Head of caudate nucleus (tissue), 42 donors: ENCODE results near the gene IL1R2.

Source experiments
- DNase-seq, 42 donors: peaks; one replicate each; pipeline versions ENCODE4 v3.0.0 to v3.0.0-alpha.2; 2020 to 2021; ENCODE audit warnings: mixed read lengths in 7 of 42
- intact Hi-C: fragments of 100-400 bp; cut with DNase I; formaldehyde crosslinking; loops from one replicate; pipeline ENCODE4 v1.15.0; 2022

Gene IL1R2

DNA sequence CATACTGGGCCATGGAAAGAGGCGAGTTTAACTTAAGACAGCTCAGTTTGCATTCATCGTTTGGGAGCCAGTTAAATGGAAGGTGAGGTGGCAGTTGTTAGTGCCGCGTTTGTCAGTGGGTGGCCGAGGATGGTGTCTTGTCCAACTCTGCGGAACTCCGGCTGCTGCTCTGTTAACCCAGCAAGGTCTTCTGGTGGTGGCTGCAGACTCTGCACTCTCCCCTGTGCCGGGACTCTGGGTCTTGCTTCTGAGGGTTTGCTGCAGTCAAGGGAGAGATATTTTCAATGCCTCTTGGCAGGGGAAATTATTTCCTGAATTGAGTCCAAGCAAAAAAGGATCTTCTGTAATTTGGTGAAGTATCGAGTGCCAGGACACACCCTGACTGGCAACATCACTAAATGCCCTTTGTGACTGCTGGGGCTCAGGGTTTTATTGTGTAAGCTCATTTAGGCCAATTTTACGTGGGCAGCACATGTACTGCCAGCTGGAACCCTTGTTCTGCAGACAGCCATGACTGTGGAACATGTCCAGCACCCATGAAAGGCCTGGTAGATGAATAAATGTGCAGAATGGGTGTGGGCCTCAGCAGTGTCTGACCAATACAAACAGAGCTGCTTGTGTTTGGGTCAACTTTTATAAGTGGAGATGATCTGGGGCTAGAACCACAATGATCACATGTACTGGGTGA lies 58.1 kb downstream of the IL1R2 start:
- peak in 15 of 42 donors; percentile 9 to 62 (median 31) for DNase-seq
- intact Hi-C loops = no loop called here

DNA sequence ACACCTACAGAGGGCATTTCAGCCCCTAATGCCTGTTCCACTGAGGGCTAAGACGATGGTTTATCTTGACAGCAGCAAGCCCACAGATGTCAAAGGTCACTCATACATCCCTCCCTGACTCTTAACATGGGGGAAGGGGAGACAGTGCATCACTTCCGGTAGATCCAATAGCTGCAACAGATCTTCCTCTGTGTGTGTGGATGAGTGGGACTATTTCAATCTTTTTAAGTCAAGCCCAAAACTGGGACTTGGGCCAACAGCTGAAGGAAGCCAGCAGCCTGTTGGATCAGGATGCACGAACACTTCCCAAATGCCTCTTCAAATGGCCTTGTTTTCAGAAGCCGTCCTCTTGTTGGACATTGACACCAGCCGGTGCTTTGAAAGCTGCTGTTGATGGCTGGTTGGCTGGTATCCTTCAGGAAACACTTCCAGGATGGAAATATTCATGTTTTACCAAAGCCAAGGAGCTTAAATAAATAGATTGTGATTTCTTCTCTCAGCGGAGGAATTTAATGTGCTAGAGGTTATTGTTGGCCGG lies 59.2 kb downstream of the IL1R2 start:
- DNase-seq = peak in 33 of 42 donors; percentile 8 to 82 (median 48)
- intact Hi-C loops = no loop called here

DNA sequence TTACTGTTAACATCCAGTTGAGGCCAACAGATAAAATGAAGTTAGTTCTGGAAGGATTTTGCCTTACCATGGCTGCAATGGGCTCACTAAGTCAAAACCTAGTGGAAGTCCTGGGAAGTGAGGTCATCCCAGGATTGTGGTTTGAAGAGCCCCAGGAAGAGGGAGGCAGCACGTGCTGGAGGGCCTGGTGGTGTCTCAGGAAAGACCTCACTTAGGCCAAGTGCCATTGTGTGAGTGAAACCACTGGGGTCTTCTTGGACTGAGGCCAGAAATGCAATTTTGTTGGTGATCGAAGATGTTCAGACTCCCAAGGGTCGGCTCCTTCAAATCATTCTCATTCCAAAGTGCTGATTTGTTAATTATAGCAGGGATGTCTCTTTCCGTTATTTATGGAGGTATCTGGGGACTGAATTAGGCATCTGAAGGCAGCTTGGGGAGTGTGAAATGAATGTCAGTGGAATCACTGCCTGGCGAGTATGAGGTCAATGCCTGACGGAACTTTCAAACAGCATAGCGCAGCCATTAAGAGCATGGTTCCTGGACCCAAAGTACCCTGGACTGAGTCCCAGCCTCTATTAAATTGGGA lies 60.0 kb downstream of the IL1R2 start:
- intact Hi-C loops = no loop called here
- no peak for DNase-seq

DNA sequence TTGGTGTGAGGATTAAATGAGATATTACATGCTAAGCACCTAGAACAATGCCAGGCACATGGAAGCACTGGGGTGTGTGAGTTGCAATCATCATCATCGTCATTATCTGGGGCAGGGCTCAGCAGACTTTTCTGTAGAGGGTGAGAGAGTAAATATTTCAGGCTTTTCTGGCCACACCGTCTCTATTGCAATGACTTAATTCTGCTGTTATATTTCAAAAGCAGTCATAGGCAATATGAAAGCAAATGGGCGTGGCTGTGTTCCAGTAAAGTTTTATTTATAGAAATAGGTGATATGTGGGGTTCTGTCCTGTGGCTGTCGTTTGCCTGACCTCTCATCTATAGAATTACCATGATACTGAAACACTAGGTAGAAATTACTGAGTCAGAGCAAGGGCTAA lies 60.6 kb downstream of the IL1R2 start:
- intact Hi-C loops = no loop called here

DNA sequence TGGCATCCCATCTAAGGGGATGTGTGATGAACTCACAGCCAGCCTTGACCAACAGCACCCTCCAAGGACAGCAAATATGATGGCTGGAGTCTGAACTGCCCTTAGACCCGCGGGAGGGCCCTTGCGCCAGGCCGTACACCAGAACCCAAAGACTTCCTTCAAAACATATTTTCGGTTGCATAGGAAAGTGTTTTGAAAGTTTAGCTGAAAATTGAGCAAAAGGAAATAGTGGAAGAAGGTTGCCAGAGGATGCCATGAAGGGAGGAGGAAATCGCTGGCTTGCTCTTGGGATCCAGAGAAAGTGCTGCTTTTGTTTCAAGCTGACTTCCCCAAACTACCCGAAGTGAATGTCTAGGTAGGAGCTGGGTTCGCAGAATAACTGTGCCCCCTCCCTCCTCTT lies 61.3 kb downstream of the IL1R2 start:
- DNase-seq = peak in 1 of 42 donors; percentile 27
- intact Hi-C loops = no loop called here

More for the DNA sequence above, 60.6 kb downstream of the IL1R2 start:
- DNase-seq = no peak

DNA sequence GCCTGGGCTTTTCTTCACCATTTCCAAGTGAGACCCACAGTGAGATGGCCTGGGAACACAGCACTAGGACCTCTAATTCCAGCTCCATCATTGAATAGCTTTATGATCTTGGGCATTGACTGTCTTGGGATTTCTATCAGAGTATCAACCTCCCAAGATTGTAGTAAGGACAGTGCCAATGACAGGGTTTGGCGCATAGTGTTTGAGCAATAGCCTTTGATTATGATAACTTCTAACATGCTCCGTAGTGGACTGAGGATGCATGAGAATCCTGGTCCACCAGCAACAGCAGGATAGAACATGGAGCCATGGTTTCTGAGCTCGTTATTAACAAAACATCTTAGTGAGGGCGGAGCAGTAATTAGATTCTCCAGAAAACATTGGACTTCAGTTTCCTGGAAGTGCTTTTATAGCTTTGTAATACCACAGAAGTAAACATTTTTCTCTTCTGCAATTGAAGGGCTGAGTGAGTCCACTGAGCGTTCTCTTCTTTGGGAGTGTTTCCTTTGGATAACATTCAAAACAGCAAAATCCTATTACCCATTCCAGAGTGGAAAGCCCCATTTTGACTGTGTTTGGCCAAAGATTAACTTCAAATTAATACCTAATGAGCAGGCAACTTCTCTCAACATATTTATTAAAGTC lies 63.7 kb downstream of the IL1R2 start:
- intact Hi-C loops = no loop called here
- no peak for DNase-seq

DNA sequence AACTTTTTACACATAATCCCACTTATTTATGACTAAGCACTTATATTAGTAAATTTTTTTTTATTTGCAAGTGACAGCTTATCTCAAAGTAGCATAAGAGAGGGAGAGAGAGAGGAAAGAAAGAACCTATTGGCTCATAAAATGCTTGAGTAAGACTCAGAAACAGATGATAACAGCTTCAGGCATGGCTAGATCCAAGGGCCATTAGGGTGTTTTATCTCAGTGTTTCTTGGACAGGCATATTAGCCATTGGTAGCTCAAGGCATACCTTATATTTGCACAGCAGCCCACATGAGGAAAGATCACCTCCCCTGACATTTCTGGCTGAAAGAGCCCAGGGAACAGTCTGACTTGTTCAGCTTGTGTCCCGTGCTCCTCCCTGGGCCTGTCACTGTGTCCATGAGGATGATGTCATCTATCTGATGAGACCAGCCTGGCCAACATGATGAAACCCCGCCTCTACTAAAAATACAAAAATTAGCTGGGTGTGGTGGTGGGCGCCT lies 64.4 kb downstream of the IL1R2 start:
- intact Hi-C loops = no loop called here
- DNase-seq = no peak

DNA sequence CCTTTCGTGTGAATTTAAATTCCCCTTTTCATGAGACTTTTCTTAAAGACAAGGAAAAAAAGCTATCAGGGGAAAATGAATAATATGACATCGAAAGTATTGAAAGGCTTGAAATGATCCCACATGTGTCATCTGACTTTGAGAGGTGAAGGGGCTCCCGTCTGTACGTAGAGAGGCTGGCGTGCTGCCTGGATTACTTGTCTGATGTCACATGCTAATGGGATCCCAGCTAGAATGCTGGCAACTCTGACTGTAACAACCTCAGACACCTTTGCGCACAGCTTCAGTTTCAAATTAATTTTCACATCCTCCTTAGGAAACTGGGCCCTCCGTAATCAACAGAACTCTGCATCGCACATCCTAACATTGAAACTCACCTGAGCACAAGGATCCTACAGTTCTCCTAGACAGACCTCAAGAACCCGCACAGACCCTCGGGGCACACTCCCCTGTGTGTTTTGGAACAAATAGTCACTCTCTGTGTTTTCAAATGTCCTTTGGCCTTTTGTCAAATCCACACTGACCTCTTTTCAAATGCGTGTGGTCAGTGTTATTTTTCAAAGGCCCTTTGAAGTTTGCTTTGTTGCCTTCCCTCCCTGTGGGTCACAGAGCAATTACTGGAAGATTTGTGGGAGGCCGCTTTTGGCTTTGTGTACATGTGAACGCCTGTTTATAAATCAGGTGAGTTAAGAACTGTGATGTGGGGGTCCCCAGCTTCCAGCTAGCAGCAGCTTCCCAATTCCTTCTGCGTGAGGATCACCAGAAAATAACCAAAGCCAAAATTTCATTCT lies 65.9 kb downstream of the IL1R2 start:
- DNase-seq = peak in 1 of 42 donors; percentile 41
- intact Hi-C loops = no loop called here

DNA sequence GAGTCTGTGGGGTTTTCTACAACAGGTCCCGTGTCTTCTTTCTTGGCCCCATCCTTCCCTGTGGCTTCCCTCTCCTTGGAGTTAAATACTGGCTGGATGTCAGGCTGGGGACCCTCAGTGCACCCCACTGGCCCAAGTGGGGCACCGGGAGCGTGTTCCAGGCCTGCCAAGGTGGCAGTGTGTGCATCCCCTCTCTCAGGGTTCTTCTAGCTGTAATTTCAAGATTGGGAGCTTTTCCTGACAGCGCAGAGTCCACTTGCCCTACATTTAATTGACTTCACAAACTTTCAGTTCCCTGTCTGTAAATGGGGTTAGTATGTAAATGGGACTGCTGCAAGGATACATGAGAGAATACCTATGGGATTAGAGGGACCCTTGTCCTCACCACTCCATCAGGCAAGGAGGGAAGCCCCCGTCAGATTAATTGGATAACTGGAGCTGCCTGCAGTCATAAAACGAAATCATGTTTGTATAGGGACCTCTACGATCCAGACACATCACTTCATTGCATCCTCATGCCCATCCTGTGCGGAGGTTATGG lies 66.6 kb downstream of the IL1R2 start:
- intact Hi-C loops = no loop called here

DNA sequence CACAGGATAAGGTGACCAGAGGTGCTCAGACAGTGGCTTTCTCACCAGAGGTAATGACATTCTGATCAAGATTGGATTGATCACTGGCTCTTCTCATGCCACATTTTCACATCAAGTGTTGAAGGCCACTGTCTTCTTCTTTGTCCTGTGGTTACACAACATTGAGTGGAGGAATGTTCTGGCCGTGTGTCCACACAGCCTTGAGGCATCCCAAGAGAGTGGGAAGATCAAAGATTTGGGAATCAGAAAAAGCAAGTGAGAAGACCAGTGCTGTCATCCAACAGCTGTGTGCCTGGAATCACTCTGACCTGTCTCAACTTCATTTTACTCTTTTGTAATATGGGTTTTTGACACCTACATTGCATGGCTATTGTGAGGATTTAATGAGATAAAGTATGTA lies 67.4 kb downstream of the IL1R2 start:
- DNase-seq = peak in 1 of 42 donors; percentile 18

More for the DNA sequence above, 66.6 kb downstream of the IL1R2 start:
- peak in 1 of 42 donors; percentile 4 for DNase-seq

DNA sequence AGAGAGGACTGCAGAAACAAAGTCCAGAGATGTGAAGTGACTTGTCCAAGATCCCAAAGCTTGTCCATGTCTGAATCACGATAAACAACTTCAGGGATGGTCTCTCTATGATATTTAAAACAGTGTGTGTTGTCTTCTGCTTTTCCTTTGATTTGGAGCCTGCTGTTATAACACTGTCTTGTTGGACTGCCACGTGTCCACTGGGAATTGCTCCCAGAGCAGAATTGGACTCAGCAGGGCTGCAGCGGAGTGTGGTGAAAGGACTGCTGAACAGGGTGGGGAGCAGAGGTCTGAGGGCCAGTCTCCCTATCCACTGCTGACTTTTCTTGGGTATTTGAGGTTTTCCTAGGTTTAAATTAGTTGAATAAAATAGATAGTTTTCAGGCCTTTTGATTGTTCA lies 68.3 kb downstream of the IL1R2 start:
- intact Hi-C loops = no loop called here
- DNase-seq = peak in 14 of 42 donors; percentile 13 to 61 (median 32)

More for the DNA sequence above, 67.4 kb downstream of the IL1R2 start:
- intact Hi-C loops = no loop called here

DNA sequence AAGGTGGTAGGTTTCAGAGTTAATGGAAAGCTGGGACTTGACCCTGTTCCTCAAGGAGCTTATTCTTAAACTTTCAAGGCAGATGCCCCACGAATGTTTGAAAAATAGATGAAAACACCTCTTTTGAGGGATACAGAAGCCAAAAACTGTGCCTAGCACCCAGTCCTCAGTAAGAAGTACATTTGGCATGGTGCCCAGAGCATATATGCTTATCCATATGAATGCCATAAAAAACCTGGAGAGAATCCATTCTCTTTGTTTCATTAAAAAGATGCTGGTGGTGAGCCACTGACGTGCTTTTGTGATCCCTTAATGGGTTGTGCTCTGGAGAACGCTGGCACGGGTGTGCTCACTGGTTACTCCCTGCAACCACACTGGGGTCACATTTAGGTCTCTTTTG lies 69.0 kb downstream of the IL1R2 start:
- DNase-seq = no peak
- intact Hi-C loops = no loop called here

DNA sequence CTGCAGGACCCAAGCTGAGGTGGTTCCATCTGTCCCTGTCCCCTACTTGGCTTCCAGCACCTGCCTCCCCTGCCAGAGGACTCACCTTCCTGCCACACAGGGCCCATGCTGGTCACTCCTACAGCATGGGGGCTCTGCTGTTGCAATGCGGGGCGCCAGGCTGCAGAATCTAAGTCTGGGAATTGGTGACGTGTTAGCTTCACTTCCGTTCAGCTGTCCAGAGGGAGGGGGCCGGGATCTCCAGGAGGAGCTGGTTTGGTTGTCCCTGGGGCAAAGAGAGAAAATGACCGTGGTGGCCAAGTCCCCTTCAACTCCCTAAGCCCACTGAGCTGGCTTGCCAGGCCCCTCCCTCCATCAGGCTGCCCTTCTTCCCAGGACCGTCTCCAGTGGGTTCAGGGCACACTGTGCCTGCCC lies 69.5 kb downstream of the IL1R2 start:
- intact Hi-C loops = no loop called here

DNA sequence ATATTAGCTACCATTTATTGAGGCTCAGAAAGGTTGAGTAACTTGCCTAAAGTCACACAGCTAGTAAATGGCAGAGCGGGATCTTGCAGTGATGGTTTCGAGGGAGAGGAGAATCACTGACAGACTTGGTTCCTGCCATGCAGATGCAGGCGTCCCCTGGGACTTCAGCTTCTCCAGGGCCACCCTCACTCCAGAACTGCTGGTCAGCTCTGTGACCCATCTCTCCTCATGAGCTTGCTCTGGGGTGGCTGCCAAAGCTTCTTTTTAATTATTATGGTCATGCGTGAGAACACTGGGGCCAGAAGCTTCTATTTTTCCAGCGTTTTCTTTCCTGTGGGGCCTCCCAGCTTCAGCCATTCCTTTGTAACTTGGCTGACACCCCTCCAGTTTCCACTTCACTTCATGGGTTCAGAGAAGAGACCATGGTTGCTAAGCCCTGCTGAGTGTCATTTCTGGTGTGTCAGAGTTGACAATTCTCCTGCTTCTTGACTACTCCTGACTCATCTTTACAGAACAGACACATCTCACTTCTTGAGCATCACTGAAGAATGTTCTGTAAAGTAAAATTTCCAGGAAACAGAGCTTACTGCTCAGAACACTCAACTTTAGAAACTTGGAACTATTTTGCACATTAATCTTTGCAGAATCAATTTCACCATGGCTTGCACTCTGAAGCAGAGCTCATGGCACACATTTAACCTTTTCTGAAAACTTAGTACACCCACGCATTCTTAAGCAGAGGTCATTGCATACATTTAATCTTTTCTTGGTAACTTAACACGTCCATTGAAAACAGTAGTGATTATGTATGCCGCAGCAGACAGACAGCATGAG lies 70.4 kb downstream of the IL1R2 start:
- DNase-seq = peak in 3 of 42 donors; percentile 8 to 55 (median 15)
- intact Hi-C loops = no loop called here

More for the DNA sequence above, 69.5 kb downstream of the IL1R2 start:
- no peak for DNase-seq

DNA sequence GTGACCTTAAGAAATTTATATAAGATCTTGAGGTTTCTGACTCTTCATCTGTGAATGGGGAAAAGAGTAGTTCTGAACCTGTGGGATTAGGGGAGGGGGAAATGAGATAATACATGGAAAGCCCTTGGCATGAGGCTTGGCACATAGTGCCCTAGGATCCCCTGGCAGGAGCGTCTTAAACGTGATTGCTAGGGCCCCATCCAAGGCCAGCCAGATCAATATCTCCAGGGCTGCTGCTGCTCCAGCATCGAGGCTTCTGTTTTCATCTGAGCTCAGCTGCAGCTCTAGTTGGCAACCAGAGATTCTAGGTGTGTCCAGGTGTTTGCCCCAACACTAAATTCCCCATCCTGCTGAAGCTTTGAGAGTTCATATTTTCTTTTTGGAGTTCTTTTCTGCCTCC lies 71.0 kb downstream of the IL1R2 start:
- intact Hi-C loops = no loop called here
- no peak for DNase-seq

DNA sequence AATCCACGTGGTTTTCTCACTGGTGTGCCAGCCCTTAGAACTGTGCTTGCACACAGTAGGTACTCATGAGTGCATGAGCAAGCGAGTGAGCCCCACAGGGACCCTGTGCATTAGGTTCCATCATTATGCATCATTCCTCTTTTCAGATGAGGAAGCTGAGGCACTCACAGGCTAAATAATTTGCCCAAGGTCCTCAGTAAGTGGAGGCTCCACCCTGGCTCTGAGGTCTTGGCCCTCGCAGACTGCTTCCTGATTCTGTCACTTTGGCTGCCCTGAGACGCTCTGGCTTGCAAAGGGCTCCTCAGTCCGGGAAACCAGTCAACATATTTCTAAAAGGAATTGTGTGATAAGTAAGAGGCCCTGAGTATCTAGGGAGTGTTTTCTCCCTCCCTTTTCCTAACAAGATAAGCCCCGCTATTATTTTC lies 71.7 kb downstream of the IL1R2 start:
- DNase-seq = peak in 5 of 42 donors; percentile 11 to 49 (median 21)
- intact Hi-C loops = no loop called here

DNA sequence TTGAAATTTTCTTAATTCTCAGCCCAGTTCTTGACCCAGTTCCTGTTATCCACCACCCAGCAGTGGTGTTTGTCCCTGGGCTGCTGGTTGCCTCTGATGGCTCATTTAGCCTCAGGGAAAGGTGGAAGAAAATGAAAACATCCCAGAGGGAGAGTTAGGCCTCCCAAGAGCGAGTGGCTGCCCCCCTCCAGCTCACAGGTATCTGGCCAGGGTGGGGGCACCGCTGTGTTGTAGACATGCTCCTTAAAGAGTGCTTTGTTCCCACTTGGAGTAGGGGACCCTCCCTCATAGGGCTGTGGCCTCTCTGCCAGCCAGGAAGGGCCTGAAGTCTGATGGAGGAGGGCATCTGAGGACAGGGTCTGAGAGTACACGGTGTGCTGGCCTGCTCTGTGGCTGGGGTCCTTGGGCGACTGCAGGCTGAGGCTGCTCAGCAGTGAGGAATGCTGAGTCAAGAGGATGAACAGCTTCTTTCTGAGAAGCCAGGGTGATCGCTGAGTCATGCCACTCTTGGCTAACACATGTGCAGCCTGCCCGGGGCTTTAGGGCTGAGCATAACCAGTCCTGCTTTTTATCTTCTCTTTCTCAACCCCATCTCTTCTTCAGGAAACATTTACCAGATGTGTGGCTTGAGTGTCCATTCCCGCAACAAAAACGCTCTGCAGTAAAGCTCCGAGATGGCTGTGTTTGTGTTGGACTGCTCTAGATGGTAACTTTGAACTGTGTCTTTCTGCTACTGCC lies 72.3 kb downstream of the IL1R2 start:
- intact Hi-C loops = no loop called here
- peak in 29 of 42 donors; percentile 17 to 83 (median 40) for DNase-seq
